ENCODE data around the gene AKIRIN1. TPM values are rescaled to one million over a fixed set of nuclear protein-coding genes. Genes with fewer than 3 reads are reported as not detected.
A peak's percentile ranks its signal among the peaks of the same experiment; 100 is the strongest.

Gene AKIRIN1
- total RNA-seq, 1 experiment from 2014 or later = 60.0 TPM

GRCh38 chr1:39043513-39043912 is 52.4 kb downstream of the AKIRIN1 start:
- TF ChIP-seq POLR2A (IDR thresholded peaks at IDR 0.05; ENCODE audit: borderline replicate concordance, extremely low read depth, insufficient read depth, insufficient read length) = no peak
- TF ChIP-seq YY1 (IDR thresholded peaks at IDR 0.05; ENCODE audit: extremely low read depth, insufficient replicate concordance, low read depth, low read length) = no peak
- Histone ChIP-seq H3K4me3 (replicated peaks in 1 of 2; ENCODE audit: low read depth in 1 of 2, low read length in 2 of 2) (no peak overlapping the region), H3K4me1 (ENCODE audit: control insufficient read depth in 1 of 2, insufficient read depth in 2 of 2, low read length in 2 of 2) (peaks cover 4 to 5% of the 10 kb centered on the region in 2 experiments; a peak in 3 of 4 replicates), H3K9me2 (ENCODE audit: insufficient read depth) (no peaks in the 10 kb centered on the region), H4K20me1 (ENCODE audit: insufficient read depth) (no peaks in the 10 kb centered on the region), H3K27ac (ENCODE audit: low read depth, low read length) (no peak overlapping the region), H3K4me2 (ENCODE audit: low read length) (no peak overlapping the region), H3K79me2 (ENCODE audit: insufficient read depth, low read length) (no peaks in the 10 kb centered on the region), H3K36me3 (ENCODE audit: control insufficient read depth in 1 of 2, insufficient read depth in 2 of 2, low read length in 2 of 2) (no peaks in the 10 kb centered on the region), H3K9me3 (ENCODE audit: control insufficient read depth in 1 of 2, insufficient read depth in 1 of 2, low read depth in 1 of 2, low read length in 2 of 2) (no peaks in the 10 kb centered on the region), H3K27me3 (ENCODE audit: insufficient read depth, low read length) (no peaks in the 10 kb centered on the region), H3K9ac (ENCODE audit: low read length) (no peak overlapping the region), H2AFZ (ENCODE audit: low read depth, low read length, poor library complexity, severe bottlenecking) (no peak overlapping the region)
- DNase-seq (ENCODE audit: low read depth, low spot score) (no peak), ATAC-seq (no peak)
- BruUV-seq (replicated peaks) = no TSS peak
- ChIA-PET RAD21 (ENCODE audit: low non-redundant PET in 1 of 2, low total read pairs in 2 of 2, uncharacterized antibody in 2 of 2, unreplicated experiment in 2 of 2) (no interaction called here), CTCF (no interaction called here), POLR2A (no interaction called here)
- intact Hi-C loops (cut with micrococcal nuclease) = no loop called here

GRCh38 chr1:39044762-39045161 is 53.7 kb downstream of the AKIRIN1 start:
- H4K20me1 ChIP-seq (ENCODE audit: insufficient read depth) = no peaks in the 10 kb centered on the region
- peaks cover 4 to 5% of the 10 kb centered on the region in 2 experiments; a peak in 3 of 4 replicates for H3K4me1 ChIP-seq (ENCODE audit: control insufficient read depth in 1 of 2, insufficient read depth in 2 of 2, low read length in 2 of 2)
- peak; percentile 68 for ATAC-seq
- no peak overlapping the region for H3K4me2 ChIP-seq (ENCODE audit: low read length)
- H3K79me2 ChIP-seq (ENCODE audit: insufficient read depth, low read length) = no peaks in the 10 kb centered on the region
- no peak overlapping the region for H2AFZ ChIP-seq (ENCODE audit: low read depth, low read length, poor library complexity, severe bottlenecking)
- CTCF ChIA-PET = no interaction called here
- no peaks in the 10 kb centered on the region for H3K27me3 ChIP-seq (ENCODE audit: insufficient read depth, low read length)
- no peak for DNase-seq (ENCODE audit: low read depth, low spot score)
- no peak overlapping the region for H3K9ac ChIP-seq (ENCODE audit: low read length)
- no peak overlapping the region for H3K27ac ChIP-seq (ENCODE audit: low read depth, low read length)
- no peak overlapping the region for H3K4me3 ChIP-seq (replicated peaks in 1 of 2; ENCODE audit: low read depth in 1 of 2, low read length in 2 of 2)
- POLR2A ChIA-PET = no interaction called here
- BruUV-seq (replicated peaks) = no TSS peak
- RAD21 ChIA-PET (ENCODE audit: low non-redundant PET in 1 of 2, low total read pairs in 2 of 2, uncharacterized antibody in 2 of 2, unreplicated experiment in 2 of 2) = no interaction called here
- H3K9me2 ChIP-seq (ENCODE audit: insufficient read depth) = no peaks in the 10 kb centered on the region
- no peaks in the 10 kb centered on the region for H3K9me3 ChIP-seq (ENCODE audit: control insufficient read depth in 1 of 2, insufficient read depth in 1 of 2, low read depth in 1 of 2, low read length in 2 of 2)
- no peak for TF ChIP-seq ATF3 (IDR thresholded peaks at IDR 0.05)
- no peak for TF ChIP-seq RAD21 (IDR thresholded peaks at IDR 0.05; ENCODE audit: low read depth)
- no peak for TF ChIP-seq SRF (IDR thresholded peaks at IDR 0.05; ENCODE audit: low read depth)
- TF ChIP-seq JUND (IDR thresholded peaks at IDR 0.05) = no peak
- no peak for TF ChIP-seq MAX (IDR thresholded peaks at IDR 0.05)
- TF ChIP-seq CBX3 (IDR thresholded peaks at IDR 0.05; ENCODE audit: low read depth) = no peak
- TF ChIP-seq EZH2 (IDR thresholded peaks at IDR 0.05) = no peak
- TF ChIP-seq SIN3A (IDR thresholded peaks at IDR 0.05; ENCODE audit: low read depth) = no peak
- no peak for TF ChIP-seq ELF1 (IDR thresholded peaks at IDR 0.05; ENCODE audit: borderline replicate concordance, low read depth)
- no peak for TF ChIP-seq ZNF274 (IDR thresholded peaks at IDR 0.05; ENCODE audit: low read depth, low read length)
- no peak for TF ChIP-seq TCF7L2 (IDR thresholded peaks at IDR 0.05; ENCODE audit: borderline replicate concordance, extremely low read depth, insufficient read depth, insufficient read length)
- no peak for TF ChIP-seq YY1 (IDR thresholded peaks at IDR 0.05; ENCODE audit: extremely low read depth, insufficient replicate concordance, low read depth, low read length)
- no peak for TF ChIP-seq ZBTB33 (IDR thresholded peaks at IDR 0.05; ENCODE audit: extremely low read depth, insufficient replicate concordance, low read length)
- no peak for TF ChIP-seq SP1 (IDR thresholded peaks at IDR 0.05; ENCODE audit: low read depth)
- no peak for TF ChIP-seq EZH2phosphoT487 (IDR thresholded peaks at IDR 0.05; ENCODE audit: borderline replicate concordance)
- TF ChIP-seq POLR2AphosphoS5 (IDR thresholded peaks at IDR 0.05; ENCODE audit: low read depth, low read length) = no peak
- no peak for TF ChIP-seq FOSL1 (IDR thresholded peaks at IDR 0.05; ENCODE audit: low read depth)
- intact Hi-C loops (cut with micrococcal nuclease) = no loop called here
- no peaks in the 10 kb centered on the region for H3K36me3 ChIP-seq (ENCODE audit: control insufficient read depth in 1 of 2, insufficient read depth in 2 of 2, low read length in 2 of 2)
